ENCODE measurements around the gene CELF4.

CELF4 gene

DNA sequence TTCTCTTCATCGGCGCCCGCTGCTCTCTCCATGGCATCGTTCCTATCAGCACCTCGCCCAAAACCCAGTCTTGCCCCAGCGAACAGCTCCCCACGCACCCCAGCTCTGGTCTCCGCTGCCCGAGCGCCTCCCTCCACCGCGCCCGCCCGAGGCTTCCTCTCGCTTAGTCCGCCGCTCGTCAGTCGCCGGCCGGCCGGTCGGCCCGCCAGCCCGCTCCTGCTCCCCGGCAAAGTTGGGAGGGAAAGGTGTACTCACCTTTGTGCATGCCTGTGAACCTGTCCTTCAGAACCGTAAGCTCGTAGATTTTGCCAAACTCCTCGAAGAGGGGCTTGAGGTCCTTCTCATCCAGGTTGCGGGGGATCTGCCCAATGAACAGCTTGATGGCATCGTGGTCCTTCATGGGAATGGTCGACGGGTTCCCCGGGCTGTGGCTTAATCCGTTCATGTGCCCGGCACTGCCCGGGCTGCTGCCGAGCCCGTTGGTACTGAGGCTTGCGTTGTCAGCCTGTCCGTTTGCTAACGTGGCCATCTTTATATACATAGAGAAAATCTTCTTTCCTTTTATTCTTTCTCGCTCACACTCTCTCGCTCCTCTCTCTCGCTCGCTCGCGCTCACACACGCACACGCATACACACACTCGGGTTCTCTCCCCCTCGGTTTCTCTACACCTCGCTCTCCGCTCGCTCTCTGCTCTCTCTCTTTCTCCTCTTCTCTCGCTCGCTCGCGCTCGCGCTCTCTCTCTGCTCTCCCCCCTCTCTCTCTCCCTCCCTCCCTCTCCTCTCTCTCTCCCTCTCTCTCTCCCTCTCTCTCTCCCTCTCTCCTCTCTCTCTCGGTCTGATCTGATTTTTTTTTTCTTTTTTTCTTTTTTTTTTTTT, at the start of gene CELF4:
TSS of gene CELF4 (minus strand) at position 698 of the 876 bp plus-strand sequence.
- DNase-seq (ENCODE audit: low read depth in 2 of 2), result no peak

DNA sequence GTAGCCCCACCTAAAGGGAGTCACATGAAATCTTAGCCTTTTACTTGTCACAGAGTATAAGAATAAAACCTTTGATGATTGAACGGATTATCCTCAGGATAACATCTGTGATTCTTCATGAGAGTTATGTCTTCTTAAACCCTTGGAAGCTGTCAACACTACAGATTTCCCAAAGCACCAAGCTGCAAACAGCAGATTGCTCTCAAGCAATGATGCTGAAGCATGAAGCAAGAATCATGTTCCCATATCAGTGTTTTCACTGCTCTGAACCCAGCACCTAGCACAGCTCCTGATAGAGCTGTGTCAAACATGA, 47.6 kb upstream of the CELF4 start:
- DNase-seq (ENCODE audit: low read depth in 2 of 2), result no peak

DNA sequence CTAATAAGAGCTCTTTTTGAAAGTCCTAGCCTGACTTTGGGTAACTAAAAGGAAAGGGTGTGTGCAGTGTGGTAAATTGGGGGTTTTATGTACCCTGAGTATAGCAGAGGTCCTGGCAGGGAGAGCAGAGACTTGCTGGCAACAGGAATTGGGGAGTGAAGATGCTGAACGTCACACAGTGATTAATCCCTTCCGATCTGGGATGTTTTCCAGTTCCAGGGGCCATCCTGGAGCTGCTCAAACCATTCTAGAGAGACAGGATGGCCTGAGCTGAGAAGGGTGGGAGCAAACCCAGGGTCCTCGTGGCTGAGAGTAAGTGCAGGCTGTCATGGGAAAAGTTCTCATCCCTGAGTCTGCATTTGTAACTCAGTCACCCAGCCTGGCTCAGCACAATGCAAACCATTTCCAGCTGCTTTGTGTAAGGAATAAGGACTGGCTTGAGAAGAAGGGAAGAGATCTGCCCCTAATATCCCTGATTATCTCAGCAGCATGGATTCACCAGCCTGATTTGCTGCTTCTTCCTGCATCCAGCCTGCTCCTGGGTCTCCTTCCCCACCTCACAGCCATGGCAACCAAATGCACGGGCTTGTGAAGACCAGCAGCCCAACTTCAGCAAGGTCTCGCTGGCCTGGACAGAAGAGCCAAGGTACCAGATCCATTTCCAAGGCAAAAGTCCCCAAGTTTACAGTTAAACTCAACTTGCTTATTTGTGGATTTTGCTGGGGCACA, 47.1 kb upstream of the CELF4 start:
- no peak for DNase-seq (ENCODE audit: low read depth in 2 of 2)

DNA sequence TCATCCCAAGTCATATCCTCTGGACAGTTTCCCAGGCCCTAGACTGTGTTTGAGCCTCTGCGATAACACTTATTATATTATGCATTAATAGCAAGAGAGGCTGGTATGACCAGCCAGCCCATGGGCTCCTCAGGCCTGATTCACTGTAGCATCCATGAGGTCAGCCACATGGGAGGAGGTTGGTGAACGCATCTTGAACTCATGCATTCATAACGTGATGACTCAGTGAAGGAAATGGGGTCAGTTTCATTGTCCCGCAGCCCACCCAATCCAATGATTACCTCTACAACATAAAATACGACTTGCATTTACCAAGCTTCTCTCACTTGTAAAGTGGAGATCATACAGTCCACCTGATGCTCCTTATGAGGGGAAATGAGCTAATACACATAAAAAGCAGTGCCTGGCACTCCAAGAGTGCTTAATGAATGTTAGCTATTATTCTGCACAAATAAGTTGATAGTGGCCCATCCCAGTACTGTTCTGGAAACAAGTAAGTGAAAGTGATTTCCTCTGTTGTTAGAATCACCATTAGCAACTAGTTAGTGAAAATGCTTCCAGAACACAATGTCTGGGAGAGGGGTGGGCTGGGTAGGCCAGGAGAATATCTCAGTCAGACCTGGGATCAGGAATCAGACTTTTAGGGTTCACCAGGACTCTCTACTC, 46.1 kb upstream of the CELF4 start:
- DNase-seq (ENCODE audit: low read depth in 2 of 2), result no peak

DNA sequence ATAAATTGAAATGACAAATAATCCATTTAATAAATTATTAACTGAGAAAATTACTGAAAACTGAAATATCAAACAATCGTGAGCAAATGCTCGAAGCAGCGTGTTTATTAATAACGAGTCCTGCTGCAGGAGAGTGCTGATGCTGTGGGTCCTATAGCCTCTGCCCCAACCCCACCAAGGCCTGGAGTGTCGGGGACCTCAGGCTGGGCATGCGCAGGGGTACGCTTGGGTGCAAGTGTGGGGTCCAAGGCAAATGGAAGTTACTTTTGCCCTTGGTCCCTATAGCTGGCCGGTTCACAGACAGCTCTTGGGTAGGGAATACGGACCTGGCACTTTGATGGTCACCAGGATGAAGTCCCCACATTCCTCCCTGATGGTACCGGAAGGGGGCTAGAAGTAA, 43.3 kb upstream of the CELF4 start:
- DNase-seq (ENCODE audit: low read depth in 2 of 2), result no peak

DNA sequence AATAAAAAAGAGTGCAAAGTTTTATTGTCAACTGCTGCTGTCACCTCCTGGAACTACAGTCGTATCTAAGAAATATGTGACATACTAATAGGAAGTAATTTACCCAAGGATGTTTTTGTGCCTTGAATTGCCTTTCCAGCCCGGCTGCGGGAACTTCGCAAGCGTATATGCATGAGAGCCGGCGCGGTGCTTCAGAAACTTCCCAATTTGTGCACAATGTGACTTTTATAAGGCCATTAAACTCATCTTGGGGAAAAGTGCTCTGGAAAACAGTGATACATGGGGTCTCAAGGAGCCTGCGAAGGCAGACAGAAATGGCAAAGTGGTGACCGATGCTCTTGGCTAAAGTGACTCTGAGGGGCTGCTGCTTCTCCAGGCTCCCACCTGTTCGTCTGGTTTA, 41.7 kb upstream of the CELF4 start:
- DNase-seq (ENCODE audit: low read depth in 2 of 2), result no peak

DNA sequence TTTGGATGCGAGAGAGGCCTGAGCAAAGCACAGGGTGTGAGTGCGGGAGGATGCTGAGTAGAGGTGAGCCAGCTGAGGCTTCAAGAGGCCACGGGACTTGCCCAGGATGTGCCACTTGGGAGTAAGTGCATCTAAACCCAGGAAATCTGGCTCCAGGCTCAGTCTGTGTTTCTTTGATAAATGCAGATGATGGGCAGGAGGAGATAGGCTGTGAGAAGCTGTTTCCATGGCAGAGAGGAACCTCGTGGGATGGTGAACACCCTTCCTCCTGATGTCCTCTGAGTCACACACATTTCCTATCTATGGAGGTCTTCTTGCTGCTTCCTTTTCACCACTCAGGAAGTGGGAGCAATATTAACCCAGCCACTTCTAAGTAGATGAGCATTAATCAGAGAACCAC, 38.4 kb upstream of the CELF4 start:
- DNase-seq (ENCODE audit: low read depth in 2 of 2), result no peak

DNA sequence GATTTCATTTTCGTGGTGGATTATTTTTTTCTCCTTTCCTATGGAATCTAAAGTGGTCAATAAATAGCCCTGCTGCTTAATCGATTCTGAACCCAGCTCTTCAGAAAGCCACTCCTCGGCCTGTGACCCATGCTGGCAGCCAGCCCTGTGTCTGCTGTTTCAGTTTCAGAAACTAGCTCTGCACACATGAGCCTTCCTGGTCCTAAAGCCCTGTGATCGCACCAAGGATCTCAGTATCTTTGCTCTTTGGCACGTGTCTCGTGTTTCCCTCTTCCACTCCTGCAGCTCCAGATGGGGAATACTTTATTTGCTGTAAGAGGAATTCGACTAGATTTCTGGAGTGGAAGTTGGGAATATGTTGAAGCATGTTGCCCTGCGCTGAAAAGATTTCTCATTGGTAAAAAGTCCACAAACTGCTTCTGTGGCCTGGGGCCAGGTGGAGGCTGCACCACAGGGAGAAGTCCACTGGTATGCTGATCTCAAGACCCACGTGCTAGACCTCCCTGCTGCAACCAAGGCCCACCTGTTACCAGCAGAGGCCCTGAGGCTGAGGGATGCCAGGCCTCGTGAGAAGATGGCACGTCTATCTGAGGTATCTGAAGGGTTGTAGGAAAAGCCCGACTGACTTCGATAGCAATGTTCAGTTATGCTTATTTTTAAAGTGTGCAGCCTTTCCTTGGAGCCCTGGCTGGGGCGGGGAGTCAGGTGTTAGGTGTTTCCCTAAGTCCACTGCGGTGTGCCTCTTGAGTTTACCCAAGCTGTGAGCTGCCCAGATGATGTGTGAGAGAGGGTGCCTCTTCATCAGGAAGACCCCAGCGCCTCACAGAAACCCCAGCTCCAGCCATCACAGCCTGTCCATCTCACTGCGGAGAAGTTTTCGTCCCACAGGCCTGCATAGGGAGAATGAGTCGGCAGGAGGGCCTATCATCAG, 33.6 kb upstream of the CELF4 start:
- DNase-seq (ENCODE audit: low read depth in 2 of 2), result no peak

DNA sequence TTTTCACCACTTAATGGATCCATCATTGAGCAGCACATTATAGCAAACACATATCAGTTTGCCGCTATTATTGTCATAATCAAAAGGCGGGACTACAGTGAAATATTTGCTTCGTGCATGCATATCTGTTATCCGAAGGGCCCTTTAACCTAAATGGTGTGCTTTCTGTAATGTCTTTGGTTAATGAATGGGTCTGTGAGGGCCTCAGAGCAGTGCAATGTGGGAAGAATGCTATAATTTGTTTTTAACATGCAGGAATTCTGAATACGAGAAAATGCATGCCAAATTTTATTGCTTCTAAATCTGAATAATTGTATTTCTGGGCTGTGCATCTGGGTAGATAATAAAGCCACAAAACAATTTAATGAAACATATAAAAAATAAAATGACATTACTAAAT, 32.8 kb upstream of the CELF4 start:
- no peak for DNase-seq (ENCODE audit: low read depth in 2 of 2)

DNA sequence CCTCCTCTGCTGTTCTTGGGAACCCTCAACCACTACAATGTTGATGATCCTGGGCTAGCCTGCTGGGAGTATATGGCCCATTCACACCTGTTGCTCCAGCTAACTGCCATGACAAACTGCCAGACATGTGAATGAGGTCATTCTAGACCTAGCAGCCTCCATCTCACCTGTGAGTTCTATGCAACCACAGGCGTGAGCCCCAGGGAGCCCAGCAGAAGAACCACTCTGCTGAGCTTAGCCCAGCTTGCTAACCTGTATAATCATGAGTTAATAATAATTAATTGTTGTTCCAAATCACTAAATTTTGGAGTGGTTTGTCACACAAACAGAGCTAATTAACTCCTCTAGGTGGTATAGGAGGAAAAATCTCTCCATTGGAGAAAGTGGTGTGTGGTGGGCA, 24.7 kb upstream of the CELF4 start:
- no peak for DNase-seq (ENCODE audit: low read depth in 2 of 2)

DNA sequence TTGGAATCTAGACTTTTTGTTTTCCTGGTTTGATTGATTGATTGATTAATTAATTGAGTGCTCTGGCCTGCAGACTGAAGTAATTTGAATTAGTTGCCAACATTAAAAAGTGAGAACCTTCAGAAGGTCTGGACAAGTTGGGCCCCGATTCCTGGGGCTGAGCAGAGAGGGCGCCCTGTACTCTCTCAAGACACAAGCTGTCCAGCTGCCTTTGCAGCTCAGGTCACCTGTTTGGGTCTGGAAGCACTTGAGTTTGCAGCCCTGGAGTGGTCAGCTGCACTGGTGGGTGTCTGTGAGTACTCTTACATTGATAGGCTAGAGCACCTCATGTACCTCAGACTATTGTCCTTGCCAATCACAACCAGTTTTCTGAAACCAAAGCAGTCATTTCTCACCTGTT, 22.7 kb upstream of the CELF4 start:
- no peak for DNase-seq (ENCODE audit: low read depth in 2 of 2)

DNA sequence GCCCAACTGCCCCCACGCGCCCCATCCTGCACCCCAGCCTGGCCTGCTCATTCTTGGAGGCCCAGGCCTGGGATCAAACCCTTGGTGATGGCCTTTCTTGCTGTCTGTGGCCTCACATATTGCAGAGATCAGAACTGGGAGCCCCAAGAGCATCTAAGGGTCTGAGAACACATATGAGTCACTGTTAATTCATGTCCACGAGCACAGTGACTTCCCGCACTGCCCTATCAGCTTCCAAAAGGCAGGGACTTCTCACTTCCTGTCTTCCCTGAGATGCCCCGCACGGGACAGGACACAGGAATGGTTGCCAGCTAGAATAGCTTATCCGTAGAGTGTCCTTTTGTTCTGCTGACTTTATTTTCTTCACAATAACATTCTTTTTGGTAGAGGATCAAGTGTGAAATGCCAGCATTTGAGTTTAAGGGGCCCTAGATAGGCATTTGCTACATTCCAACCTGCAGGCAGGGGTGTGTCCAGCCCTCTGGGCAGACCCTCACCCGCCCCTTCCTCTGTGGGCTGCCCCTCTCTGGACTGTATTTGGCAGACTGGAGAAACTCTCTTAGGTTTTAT, 21.1 kb upstream of the CELF4 start:
- DNase-seq (ENCODE audit: low read depth in 2 of 2), result no peak

DNA sequence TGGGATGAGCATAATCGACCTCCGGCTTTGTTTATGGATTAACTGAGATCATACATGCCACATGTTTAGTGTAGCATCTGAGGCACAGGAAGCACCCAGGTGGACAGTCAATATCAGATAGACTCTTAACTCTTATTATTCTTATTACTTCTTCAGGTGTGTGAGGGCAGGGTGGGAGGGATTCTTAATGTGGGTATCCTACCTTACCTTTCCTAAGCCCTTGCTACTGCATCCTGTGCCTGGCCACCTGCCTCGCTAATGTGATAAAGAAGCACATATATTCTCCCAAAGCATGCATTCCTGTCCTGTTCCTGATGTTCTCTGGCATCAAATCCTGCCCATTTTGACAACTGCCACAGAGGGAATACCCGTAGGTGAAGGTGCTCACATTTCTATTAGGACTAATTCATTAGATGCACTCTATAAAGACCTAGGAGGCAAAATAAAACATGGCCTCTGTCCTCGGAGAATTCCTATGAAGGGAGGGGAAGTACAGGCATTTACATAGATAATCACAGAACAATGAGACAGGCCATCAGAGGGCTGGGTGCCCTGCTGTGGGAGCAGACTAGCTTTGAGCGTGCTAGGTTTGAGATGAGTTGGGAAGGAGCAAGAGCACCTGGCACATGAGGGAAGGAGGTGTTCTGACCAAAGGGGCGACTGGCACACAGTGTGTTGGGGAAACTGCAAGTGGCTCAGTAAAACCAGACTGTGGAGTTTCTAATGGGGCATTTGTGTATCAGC, 19.5 kb upstream of the CELF4 start:
- DNase-seq (ENCODE audit: low read depth in 2 of 2), result no peak

DNA sequence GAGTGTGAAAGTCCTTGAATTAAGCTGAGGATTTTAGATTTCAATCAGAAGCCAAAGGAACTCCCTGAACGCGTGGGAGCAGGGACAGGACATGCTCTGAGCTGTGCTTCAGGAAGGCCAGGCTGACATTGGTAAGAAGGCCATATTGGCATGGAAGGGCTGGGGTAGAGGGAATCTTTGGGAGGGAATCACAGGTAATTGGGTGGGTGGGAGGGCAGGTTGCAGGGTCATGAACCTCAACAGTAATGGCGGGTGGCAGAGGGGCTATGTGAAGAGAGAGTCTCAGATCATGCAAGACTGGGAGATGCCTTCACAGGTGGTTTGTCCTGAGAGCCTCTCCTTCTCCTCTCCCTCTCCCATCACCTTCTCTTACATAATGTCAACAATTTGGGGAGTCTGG, 18.6 kb upstream of the CELF4 start:
- DNase-seq (ENCODE audit: low read depth in 2 of 2), result no peak

DNA sequence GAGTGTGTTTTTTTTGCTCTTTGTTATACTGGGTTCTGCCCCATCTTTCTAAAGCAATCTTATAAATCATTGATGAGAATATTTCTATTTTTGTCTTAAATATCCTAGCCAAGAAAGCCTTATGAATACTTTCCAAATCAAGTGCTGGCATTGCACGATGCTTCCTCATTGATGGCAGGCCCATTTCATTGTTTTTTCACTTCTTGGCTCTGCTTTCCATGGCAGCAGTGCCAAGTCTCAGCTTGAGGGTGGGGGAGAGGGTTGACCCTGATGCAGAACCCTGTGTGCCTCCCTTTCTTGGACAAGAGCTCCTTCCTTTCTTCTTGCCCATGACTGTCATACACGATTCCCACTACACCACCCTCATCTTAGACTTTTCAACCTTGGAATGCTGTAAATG, 16.7 kb upstream of the CELF4 start:
- no peak for DNase-seq (ENCODE audit: low read depth in 2 of 2)

DNA sequence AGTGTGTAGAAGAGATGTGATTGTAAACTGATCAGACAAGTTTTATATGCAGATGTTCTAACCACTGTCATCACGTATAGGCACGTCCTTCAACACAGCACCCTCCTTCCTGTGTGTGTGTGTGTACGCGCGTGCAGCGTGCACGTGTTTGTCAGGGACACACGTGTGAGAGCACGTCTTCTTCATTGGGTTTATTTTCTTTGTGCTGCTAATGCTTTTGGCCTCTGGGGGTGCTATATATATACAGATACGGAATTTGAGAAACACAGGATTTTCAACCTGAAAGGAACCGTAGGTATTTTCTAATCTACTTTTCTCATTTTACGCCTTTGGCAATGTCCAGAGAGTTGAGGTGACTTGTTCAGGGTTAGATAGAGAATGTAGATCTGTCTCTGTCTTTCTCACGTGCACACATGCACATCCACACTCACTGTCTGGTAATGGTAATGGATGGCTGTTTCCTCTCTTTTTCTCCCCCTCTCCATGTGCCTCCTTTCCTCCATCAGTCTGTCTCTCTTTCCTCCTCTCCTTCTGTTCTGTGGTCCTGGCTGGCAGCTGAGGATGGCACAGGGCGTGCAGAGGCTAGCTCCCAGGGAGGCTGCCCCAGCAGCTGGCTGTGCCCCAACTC, 13.4 kb upstream of the CELF4 start:
- DNase-seq (ENCODE audit: low read depth in 2 of 2), result no peak

DNA sequence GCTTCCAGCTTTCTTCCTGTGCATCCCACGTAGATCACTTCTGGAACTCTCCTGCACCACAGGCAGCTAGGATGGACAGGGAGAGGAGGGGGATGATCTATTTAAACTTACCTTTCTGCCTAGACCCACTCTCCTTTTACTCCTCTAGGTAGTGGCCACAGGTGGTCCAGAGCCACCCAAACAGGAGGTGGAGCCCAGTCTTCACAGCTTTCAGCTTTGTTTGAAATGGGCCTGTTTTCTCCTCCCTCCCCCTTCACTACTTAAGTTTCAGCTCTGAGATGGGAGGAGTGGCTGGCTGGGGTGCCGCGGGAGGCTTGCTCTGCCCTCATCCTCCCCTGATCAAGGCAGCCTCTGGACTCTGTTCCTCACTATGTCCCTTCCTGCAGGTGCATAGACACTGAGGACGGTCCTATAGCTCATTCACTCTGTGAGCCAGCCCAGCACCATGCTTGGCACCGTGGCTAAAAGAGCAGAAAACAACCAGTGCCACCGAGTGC, 12.6 kb upstream of the CELF4 start:
- no peak for DNase-seq (ENCODE audit: low read depth in 2 of 2)

DNA sequence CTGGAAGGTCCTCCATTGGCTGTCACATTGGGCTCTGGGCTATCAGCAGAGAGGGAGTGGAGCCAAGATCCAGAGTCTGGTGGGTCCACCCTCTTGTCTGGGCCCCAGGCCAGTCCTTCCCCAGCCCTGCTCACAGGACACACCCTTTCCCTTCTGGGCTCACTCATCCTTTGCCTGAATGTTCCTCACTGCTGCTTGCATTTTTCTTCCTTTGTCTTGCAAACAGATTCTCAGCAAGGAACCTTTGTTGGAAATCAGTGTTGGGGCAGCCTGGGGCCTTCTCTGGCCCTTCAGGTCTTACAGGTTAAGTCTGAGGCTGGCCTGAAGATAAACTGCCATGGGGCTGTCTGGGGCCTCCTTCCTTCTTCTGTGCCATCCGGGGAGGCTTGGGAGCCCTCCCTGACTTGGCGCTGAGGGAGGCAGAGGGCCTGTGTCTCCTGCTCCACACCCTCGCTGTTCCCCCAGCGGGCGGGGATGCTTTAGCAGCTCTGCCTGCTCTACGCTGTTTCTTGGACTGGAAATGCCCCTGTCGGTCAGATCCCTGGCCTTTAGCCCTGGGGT, 11.5 kb upstream of the CELF4 start:
- no peak for DNase-seq (ENCODE audit: low read depth in 2 of 2)

DNA sequence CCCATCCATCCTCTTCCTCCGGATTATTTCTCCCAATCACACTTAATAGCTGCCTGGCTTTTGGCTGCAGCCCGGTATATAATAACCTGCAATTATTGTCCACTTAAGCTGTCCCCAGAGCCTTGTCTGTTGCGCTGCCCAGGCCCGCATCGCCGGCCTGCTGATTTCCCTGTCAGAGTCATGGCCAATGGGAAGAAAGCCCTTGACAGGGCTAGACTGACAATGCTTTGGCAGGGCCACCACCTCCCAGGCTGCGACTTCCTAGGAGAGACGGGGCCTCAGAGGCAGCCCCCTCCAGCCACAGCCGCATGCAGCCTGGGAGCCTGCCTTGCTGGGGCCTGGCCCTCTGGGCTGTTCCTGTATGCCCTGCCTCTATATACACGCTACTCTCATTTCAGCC, 10.0 kb upstream of the CELF4 start:
- DNase-seq (ENCODE audit: low read depth in 2 of 2), result no peak

DNA sequence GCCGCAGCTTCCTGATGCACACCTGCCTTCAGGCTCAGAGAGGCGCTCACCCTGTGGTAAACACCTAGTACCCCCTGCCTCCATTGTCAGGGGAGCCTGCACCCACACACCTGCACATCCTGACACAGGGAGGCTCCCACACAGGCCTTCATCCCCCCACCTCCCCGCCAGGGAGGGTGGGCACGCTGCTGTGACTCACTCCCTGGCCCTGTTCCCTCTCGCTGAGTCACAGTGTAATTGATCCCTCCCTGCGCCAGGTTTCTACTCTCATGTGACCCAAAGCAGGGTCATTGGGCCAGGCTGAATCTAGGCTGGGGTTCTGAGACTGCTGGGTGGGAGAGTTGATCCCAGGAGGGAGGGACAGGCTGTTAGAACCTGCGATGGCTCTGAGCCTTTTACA, 8.5 kb upstream of the CELF4 start:
- no peak for DNase-seq (ENCODE audit: low read depth in 2 of 2)
